Measurements from ENCODE around the gene TRMT1L.
A peak's percentile ranks its signal among the peaks of the same experiment; 100 is the strongest.
"Not testable (repeated sequence)": the region's sequence is repeated elsewhere in the genome, so short reads cannot be mapped to it uniquely, and the experiment has no call there.

The TRMT1L gene, protein sequence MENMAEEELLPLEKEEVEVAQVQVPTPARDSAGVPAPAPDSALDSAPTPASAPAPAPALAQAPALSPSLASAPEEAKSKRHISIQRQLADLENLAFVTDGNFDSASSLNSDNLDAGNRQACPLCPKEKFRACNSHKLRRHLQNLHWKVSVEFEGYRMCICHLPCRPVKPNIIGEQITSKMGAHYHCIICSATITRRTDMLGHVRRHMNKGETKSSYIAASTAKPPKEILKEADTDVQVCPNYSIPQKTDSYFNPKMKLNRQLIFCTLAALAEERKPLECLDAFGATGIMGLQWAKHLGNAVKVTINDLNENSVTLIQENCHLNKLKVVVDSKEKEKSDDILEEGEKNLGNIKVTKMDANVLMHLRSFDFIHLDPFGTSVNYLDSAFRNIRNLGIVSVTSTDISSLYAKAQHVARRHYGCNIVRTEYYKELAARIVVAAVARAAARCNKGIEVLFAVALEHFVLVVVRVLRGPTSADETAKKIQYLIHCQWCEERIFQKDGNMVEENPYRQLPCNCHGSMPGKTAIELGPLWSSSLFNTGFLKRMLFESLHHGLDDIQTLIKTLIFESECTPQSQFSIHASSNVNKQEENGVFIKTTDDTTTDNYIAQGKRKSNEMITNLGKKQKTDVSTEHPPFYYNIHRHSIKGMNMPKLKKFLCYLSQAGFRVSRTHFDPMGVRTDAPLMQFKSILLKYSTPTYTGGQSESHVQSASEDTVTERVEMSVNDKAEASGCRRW

DNA sequence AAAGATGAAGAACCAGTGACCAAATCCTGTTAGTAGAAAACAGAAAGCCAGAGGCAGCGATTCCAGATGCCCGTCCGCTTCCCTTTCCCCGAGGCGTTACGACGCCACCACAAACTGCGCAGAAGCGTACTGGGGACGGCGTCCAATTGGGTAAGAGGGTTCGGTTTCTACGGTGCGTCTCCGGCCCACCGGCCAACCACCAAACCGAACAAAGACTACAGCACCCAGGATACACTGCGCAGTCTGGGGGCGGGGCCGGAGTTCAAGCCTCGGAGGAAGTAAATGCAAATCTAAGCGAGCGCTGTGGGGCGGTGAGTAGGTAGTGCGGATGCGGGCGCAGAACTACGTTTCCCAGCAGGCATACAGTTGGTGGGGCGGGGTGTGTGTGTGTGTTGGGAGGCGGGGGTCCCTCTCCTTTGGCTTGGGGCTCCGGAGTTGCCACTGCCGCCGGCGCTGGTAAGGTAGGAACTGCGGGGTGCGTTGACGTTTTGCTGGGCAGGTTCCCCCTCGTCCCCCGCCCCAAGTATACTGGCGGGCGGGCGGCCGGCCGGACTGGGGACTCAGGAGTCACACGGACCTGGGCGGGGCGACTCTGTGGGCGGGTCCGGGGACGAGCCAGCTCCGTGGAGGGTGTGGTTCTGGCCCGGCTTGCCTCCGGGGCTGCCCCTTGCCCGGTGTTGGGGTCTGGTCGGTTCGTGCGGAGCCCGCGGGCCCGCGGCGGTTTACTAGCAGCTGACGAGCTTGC is at the start of gene TRMT1L, which contains the start of gene SWT1:
Gene TRMT1L (minus strand): TSS at position 100 of the 745 bp plus-strand sequence. CDS start 241 bp downstream, outside the sequence.
Gene SWT1 (plus strand): TSS at position 314 of the 745 bp plus-strand sequence. CDS start 3,675 bp downstream, outside the sequence.
- peak; percentile 100 for DNase-seq

GRCh38 chr1:185200889-185201288 is 44.1 kb upstream of the TRMT1L start:
- DNase-seq: no peak

DNA sequence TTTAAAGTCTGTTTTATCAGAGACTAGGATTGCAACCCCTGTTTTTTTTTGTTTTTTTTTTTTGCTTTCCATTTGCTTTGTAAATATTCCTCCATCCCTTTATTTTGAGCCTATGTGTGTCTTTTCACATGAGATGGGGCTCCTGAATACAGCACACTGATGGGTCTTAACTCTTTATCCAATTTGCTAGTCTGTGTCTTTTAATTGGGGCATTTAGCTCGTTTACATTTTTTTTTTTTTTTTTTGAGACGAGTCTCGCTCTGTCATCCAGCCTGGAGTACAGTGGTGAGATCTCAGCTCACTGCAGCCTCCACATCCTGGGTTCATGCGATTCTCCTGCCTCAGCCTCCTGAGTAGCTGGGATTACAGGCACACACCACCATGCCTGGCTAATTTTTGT is 42.0 kb upstream of the TRMT1L start:
- not testable (repeated sequence) for DNase-seq

DNA sequence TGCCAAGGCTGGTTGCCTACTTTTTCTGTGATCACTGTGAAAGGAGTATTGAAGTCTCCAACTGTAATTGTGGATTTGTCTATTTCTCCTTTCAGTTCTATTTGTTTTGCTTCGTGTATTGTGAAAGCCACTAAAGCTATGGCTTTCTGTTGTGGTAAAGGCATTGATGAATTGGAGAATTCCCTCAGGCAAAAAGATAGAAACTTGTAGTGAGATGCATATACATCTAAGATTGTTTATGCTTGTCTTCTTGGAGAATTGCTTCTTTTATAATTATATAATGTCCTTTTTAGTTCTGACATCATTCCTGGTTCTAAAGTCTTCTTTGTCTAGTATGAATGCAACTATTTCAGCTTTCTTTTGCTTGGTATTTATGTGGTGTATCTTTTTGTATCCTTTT is 37.0 kb upstream of the TRMT1L start:
- DNase-seq: no peak

GRCh38 chr1:185170291-185170848 is 13.6 kb upstream of the TRMT1L start:
- peak; percentile 12 to 49 for DNase-seq

GRCh38 chr1:185166106-185166505 is 9.4 kb upstream of the TRMT1L start:
- DNase-seq: no peak

DNA sequence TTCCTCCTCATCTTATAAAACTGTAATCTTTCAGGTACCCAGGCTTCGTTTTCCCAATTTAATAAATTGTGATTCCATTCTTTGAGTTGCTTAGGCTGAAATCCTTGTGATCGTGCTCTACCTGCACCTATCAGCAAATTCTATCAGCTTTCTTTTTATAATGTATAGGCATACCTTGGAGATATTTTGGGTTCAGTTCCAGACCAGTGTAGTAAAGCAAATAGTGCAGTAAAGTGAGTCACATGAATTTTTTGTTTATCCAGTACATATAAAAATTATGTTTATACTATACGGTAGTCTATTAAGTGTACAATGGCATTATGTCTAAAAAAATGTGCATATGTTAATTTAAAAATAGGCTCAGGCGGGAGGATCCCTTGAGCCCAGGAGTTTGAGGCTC is 5.7 kb upstream of the TRMT1L start:
- DNase-seq: no peak

DNA sequence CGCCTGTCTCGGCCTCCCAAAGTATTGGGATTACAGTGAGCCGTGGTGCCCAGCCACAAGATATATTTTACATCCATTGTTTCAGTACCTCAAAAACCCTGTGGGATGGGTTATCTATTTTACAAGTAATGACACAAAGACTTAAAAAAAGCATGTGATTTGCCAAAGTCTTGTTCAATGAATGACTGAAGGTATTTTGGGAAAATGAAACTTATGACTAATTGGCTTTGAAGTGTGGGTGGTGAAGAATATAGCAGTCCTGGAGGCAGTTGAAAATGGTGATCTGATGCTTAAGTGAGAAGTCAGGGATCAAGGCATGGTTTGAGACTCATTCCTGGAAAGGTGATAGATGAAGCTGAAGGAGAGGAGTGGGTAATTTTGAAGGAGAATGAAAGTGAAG is 3.2 kb upstream of the TRMT1L start:
- no peak for DNase-seq

DNA sequence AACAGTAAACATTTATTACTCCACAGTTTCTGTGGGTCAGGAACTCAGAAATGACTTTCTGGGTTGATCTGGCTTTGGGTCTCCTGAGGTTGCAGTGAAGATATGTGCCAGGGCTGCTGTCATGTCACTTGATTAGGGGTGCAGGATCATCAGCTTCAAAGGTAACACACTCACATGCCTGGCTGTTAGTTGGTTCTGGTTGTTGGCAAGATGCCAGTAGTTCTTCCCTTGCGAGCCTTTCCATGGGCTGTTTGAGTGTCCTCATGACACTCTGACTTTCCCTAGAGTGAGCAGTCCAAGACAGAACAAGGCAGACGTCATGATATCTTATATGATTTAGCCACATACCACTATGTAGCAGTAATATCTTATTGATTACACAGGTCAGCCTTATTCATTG is 2.0 kb upstream of the TRMT1L start:
- no peak for DNase-seq

- peak in 1 of 2 donors; percentile 6 for DNase-seq
These were observed 1.1 kb upstream of the TRMT1L start for GRCh38 chr1:185157599-185158412.

DNA sequence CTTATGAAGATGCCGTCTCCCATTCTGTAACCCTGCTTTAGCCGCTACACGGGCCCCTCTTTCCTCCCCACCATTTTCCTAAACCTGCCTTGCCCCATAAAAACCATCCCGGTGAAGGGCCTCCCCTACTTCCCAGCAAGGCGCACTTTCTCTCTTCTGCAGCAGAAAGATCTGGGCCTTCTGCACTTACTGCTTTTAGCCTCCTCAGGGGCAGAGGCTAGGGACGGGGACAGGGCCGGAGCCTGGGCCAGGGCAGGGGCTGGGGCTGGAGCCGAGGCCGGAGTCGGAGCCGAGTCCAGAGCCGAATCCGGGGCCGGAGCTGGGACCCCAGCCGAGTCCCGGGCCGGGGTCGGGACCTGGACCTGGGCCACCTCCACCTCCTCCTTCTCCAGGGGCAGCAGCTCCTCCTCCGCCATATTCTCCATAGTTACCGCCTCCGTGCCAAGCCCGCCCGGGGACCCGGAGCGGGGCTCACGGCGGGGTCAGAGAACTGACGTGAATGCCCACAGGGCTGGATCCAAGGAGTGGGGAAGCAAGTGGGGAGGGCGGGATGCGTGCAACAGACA is 382 bp downstream of the TRMT1L start:
- DNase-seq: peak in 1 of 2 donors; percentile 86

DNA sequence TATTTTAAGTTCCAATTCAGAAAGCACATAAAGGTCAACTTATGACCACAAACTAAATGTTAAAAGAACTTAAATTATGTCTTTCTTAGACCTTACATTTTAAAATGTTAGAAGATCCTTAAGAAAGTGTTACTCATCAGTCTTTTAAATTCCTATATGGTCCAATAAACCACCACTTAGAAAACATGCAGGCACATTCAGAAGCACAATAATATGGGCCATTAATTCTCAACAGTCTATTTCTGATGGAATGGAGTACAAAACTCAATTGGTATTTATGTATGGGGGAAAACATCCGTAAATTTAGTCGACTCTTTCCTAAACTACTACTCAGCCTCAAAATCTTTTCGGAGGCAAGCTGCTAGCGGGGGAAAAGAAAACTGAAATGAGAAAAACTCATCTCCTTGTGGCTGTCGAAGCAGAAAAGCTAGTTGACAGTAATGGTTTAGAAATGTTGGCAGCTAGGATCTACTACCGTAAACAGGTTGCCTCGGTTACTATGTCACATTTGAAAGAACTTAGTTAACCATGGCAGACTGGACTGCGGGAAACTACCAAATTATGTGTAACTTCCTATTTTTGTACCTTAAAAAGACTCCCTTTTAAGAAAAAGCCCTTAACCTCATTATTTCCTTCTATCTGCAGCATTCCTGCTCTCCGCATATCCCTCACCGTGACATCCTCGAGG is 1.0 kb downstream of the TRMT1L start:
- peak in 1 of 2 donors; percentile 53 for DNase-seq

DNA sequence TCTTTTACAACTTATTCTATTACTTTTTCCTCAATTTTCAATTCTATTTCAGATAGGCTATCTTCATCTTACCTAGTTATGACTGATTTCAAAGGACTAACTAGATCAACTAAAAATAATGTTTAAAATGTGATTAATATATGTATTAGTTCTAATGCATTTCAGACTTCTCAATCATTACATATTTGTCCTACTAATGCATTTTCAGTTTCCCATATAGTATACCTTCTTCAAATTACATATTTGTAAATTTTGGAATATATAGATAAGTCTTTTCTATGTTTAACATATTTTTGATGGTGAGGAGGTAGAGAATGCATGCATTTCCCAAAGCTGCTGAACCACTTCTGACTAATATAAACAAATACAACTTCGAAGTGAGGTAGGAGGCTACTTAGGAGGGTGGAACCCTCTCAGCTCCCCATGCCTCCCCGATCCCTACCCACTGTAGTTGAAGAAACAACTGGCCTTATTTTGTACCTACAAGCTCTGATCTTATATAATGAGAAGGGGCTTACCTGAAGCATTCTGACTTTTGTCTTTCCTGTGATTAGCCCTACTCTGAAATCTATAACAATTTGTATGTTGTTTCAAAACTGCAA is 1.7 kb downstream of the TRMT1L start:
- no peak for DNase-seq

DNA sequence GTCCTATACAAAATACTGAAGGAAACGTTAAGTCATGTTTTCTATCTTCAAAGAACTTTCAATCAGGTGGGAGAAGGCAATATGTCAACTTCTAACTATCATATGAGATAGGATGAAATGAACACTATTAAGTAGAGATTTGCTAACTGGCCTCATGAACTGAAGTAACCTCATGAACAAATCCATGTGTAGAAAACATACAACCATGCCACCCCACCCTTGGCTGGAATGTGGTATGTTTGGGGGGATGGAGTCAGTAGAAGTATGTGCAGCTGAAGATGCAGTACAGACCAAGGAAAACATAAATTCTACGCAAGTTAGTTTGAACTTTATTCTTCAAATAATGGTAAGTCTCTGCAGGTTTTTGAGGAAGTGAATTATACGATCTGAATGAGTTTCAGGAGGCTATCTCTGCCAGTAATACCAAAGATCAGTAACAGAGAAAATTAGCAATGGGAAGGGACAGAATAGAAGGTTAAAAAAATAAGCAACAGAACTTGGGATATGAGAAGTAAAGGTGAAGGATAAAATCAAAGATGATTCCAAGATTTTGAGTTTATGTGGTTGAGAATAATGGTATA is 4.5 kb downstream of the TRMT1L start:
- no peak for DNase-seq

- no peak for DNase-seq
These were observed 5.5 kb downstream of the TRMT1L start for GRCh38 chr1:185151215-185151614.

GRCh38 chr1:185144233-185144632 is 12.5 kb downstream of the TRMT1L start:
- no peak for DNase-seq

- DNase-seq: no peak
These were observed 17.5 kb downstream of the TRMT1L start for GRCh38 chr1:185139246-185139645.

DNA sequence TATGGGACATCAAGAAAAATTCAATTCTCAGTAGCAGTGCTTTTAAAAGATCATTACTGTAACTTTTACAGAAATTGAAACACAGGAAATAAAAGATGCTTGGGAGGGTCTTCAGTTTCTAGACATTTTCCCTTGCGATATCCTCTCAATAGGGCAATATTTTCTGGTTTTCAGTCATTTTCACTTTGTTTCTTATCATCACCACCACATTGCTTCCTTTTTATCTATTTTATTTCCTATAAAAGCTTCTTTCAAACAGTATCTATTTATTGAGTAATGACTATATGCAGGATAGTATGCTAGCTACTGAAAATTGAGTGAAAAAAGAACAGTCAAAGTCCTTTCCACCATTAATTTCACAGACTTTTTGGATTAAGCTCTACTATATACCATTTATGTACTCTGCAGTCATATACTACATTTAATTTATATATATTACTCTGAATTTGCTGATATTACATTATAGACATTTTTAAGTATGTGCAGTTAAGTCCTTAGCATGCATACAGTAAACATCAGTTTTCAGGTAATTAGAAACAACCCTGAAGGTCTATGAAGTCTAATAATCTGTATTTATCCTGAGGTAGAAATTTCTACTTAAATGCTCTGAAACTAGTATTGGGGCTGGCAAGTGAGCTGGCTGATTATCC is 18.7 kb downstream of the TRMT1L start:
- DNase-seq: no peak

GRCh38 chr1:185132534-185132933 is 24.2 kb downstream of the TRMT1L start:
- no peak for DNase-seq

GRCh38 chr1:185129708-185130107 is 27.0 kb downstream of the TRMT1L start:
- no peak for DNase-seq

Data from hippocampal formation (tissue), 2 donors.